ENCODE data around the gene MARS2.
A peak's percentile ranks its signal among the peaks of the same experiment; 100 is the strongest.
"Not testable (repeated sequence)": the region's sequence is repeated elsewhere in the genome, so short reads cannot be mapped to it uniquely, and the experiment has no call there.

Gene MARS2

GRCh38 chr2:197707316-197708213 lies 2.4 kb downstream of the MARS2 start:
- peak; percentile 86 to 87 for DNase-seq

DNA sequence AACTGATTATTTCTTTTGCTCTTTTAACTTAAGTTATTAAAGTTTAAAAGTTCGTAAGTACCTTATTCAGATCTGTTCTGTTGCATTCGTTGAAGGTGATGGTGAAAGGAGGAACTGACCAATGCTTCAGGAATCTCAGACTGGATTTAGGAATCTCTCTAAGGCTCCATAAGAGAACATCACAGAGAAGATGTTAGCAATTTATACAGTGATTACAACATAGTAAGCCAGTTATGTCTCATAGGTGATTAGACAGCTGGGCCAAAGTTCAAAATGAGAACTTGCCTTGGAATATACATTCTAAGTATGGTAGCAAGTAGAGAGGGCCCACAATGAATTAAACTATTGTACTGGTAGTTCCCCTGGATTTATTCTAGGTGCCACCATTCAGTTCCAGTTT lies 3.2 kb downstream of the MARS2 start:
- DNase-seq = no peak

- DNase-seq = not testable (repeated sequence)
Observed at GRCh38 chr2:197709140-197709539, 4.0 kb downstream of the MARS2 start.

DNA sequence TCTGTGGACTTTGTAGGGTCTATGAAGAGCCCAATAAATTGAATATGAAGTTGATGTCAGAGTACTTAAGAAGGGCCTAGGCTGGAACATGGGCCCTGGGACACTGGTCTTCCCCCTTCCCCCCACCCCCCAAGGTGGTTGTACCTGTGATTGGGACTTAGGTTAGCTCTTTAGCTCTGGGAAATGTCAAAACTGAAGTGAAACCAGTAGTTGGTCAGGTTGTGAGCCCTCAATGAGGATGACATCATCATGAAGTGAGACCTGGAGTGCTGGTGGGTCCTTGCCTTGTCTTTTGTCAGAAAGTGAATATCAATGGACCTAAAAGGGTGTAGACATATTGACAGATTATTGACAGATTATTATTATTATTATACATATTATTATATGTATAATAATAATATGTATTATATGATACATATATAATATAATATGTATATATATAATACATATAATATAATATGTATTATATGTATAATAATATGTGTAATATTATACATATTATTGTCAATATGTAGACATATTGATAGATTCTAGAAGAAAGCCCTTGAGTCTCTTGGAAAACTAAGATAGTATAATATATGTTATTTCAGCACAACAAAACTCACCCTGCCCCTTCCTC lies 5.4 kb downstream of the MARS2 start:
- DNase-seq = peak in 1 of 2 experiments; percentile 6

DNA sequence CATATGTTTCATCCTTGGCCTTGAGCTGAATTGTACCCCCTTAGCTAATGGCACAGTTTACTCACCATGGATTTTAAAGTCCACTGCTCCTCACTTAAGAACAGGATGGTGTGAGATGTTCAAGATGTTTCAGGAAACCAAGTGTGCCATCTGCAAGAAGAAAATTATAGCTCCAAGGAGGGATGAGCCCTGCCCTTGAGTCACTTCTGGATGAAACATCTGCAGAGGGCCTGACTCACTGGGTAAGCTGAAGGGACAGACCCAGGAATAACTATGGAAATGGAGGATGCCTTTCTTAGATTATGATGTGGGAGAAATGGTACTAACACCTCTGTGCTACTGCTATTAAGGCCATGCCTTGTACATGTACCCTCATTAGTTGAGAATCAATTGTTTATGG lies 6.4 kb downstream of the MARS2 start:
- no peak for DNase-seq

GRCh38 chr2:197713271-197713670 lies 8.1 kb downstream of the MARS2 start:
- DNase-seq = no peak

GRCh38 chr2:197717863-197718262 lies 12.7 kb downstream of the MARS2 start:
- no peak for DNase-seq

- DNase-seq = no peak
Observed at GRCh38 chr2:197727011-197727410, 21.8 kb downstream of the MARS2 start.

- DNase-seq = not testable (repeated sequence)
Observed at GRCh38 chr2:197728555-197729544, 23.7 kb downstream of the MARS2 start.

DNA sequence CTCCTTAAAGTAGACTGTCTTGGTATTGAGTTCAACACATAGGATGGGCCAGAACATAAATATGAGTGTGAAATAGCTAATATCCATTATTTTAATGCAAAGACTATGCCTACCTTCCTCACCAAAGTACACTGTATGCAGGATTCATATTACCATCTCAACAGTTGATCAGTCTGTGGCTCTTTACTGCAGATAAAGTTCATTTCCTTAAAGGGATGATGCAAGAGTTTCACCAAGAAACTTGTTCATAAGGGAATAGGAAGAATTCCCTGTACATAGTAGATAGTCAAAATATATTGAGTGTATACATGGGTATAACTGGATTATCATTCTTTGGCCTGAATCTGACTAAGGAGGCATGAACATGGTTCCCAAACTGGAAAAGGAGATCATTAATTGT lies 35.0 kb downstream of the MARS2 start:
- no peak for DNase-seq

Measured in Kasumi-1 (cell line).